ENCODE results near the gene ZNF550. TPM values are rescaled to one million over a fixed set of nuclear protein-coding genes. Genes with fewer than 3 reads are reported as not detected.

ZNF550 gene
- total RNA-seq, result 8.2 and 12.1 TPM in 2 replicates

DNA sequence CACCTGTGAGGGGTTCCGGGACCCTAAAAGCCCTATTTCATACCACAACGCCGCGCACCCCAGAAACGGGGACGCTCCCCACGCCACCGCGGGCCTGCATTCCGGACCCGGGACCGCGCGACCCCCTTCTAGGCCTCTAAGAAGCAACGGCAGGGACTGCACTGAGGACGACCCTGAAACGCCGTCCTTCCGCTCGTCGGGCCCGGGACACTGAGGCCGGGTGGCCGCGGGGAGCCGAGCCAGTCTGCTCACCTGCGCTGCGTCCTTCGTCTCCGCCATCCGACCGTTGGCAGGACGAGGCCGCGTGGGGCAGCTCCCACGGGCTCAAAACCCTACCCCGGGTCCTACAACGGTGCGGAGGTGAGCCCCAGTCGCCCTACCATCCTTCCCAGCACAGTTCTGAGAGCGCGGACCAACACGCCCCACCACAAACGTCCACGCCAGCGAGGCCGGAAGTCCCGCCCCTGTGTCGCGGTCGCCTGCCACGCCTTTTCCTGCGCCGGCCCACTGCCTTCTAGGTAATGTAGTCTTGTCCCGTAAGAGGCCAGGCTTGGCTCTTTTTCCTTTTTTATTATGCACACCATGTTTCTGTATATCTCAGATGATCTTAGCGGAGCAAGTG is at the start of gene ZNF550:
TSS of gene ZNF550 (minus strand) at position 460 of the 622 bp plus-strand sequence. CDS start at position 279, 181 bp downstream.

DNA sequence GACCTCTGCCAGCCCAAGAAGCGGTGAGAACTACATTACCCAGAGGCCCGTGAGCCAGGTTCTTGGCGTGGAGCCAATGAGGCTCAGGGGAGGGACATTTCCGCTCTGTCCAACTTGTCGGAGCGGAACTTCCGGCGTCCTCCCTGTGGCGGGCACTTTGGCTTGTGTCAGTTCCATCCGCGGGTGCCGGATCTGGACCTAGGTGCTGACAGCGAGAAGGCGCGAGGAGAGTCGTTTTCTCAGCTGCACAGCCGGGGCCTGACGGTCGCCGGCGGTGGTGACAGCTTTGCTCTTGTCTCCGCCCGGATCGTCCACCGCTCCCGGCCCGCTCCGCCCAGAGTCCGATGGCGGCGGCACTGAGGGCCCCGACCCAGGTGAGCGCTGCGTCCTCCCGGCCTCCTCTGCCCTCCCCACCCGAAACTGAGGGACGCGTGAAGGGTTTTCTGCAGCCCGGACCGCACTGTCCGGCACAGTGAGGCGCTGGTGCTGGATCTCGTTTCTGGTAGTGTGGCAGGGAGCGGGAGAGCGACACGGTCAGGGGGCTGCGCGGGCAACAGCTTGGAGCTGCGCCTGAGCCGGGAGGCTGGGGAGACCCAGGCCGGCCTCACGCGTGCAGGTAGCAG is 40.2 kb upstream of the ZNF550 start, which contains the start of gene ZNF530:
TSS of gene ZNF530 (plus strand) at position 125 of the 623 bp plus-strand sequence. CDS start 4,461 bp downstream, outside the sequence.

DNA sequence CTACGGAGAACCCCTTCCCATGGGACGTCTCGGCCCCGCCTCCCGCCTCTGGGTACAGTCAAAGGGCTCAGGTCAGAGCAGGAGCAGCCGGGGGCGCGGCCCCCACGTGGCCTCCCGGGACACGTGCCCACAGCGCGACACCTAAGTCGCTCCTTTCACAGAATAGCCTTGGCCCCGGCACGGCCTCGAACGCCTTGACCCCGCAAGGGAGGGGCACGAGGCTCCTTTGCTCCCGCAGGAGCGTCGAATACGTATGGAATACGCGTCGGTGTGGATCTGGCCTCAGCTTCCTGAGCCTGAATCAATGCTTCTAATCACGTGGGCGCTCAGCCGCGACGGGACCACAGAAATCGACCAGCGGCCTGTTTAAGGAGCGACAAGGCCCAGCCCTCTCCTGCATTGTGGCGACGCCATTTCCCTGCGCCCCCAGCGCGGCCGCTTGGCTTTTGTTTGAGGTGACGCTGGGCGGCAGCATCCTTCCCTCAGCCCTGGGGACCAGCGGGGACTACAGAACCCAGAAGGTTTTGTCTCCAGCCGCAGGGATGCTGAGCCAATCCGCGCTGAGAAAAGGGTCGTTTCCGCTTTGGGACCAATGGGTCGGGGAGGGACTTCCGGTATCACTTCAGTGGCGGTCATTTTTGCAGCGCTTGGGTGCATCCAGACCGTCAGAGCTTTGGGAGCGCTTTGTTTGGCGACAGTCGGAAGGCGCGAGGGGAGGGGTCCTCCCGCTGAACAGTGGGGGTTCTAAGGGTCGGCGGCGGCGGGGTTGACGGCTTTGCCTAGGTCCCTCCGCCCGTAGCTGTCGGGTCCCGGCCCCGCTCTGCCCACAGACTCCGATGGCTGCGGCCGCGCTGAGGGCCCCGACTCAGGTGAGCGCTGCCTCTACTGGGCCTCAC is 24.1 kb upstream of the ZNF550 start, which contains the start of gene ZIK1:
TSS of gene ZIK1 (plus strand) at position 625 of the 896 bp plus-strand sequence. CDS start at position 837, 212 bp downstream.

DNA sequence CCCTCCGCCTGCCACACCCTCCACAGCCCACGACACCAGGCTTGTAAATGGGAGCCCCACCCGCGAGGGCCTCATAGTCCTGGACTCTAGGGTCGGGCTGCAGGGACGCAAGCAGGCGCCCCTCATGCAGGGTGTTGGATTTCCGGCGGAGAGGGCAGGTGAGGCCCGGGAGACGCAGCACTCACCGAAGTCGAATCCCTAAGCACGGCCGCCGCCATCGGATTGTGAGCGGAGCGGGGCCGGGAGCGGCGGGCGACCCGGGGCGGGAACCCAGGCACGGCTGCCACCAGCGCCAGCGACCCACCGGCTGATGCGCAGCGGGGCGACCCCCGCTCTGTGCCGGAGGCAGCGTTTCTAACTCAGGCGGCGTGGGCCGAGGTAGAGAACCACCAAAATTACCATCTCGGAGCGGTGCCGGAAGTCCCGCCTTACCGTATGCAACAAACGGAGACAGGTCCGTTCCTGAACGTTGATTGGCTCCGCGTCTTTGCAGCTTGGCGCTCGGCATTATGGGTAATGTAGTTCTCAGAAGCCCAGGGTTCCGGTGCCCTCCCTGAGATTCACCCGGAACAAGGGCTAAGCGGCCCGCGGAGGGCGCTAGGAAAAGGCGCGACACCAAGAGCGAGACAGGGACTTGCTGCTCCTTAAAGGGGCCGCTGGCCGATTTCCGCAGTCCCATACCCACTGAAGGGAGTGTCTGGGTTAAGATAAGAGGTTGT is 19.0 kb upstream of the ZNF550 start, which contains the start of gene ZNF416:
TSS of gene ZNF416 (minus strand) at position 425 of the 719 bp plus-strand sequence. CDS start at position 218, 207 bp downstream.

DNA sequence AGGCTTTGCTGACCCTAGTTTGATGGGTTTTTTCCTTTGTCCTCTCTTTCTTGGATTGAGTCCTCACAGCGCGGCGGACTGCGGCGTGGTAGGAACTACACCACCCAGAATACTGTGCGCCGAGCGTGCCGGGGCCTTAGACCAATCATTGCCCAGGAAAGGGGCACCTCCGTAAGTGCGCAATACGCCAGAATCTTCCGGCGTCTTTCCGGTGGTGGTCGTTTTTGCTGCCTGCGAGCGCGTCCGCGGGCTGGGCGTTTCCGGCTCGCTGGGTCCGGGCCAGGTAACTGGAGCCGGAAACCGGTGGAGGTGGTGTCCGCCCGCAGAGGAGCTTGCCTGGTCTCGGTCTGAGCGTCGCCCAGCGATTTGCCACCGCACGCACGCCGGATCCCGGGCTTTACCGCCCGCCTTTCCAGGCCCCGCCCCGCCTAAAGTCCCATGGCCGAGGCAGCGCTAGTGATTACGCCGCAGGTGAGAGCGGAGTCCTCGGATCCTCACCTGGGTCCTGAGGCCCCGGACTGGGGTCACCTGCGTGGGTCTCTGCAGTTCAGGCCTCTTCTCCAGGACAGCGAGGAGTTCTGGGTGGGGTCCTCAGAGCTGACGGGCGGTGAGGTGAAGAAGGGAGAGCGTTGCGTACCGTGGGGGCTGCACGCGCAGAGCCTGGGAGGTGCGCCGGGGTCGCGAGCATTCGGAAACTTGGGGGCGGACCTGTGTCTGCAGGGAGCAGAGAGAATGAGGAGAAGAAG is 32.4 kb downstream of the ZNF550 start, which contains the start of gene ZNF549:
TSS of gene ZNF549 (plus strand) at position 221 of the 746 bp plus-strand sequence. CDS start at position 439, 218 bp downstream.

DNA sequence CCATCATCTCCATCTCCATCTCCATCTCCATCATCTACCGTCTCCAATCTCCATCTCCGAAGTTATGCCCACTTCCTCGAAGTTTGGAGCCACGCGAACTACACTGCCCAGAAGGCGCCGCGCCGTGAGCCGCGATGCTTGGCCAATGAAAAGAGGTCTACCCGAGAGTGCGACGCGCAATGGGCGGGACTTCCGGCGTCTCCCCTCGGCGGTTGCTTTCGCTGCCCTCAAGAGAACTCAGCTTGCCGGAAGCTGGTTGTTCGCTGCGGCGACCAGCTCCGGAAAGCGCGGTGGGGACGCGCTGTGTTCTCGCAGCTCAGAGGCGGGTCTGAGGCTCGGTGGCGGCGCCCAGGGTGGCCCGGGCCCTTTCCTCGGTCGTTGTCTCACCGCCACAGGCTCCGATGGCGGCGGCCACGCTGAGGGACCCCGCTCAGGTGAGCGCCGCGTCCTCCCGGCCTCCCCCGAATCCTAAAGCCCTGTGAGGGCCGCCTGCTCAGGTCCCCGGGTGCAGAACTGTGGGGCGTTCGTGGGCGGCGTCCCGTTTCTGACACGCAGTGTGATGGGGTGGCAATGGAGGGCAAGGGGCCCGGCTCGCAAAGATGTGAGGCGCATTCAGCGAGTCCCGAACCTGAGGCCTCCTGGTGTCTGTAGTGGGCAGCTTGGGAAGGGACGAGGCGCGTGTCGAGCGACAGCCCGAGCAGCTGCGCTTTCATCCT is 59.8 kb downstream of the ZNF550 start, which contains the start of gene ZNF773:
TSS of gene ZNF773 (plus strand) at position 259 of the 716 bp plus-strand sequence. CDS start at position 402, 143 bp downstream.

DNA sequence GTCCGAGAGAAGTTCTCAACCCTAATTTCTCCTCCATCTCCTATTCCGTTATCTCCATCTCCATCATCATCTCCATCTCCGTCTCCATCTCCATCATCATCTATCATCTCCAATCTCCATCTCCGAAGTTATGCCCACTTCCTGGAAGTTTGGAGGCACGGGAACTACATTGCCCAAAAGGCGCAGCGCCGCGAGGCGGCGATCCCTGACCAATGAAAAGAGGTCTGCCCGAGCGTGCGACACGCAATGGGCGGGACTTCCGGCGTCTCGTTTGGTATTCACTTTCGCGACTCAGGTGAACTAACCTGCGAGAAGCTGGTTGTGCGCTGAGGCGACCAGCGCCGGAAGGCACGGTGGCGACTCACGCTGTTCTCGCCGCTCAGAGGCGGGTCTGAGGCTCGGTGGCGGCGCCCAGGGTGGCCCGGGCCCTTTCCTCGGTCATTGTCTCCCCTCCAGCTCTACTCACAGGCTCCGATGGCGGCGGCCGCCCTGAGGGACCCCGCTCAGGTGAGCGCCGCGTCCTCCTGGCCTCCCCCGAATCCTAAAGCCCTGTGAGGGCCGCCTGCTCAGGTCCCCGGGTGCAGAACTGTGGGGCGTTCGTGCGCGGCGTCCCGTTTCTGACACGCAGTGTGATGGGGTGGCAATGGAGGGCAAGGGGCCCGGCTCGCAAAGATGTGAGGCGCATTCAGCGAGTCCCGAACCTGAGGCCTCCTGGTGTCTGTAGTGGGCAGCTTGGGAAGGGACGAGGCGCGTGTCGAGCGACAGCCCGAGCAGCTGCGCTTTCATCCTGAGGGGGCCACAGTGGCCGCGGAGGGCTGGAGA is 72.0 kb downstream of the ZNF550 start, which contains the start of gene ZNF419:
TSS of gene ZNF419 (plus strand) at position 274 of the 822 bp plus-strand sequence. CDS start at position 475, 201 bp downstream.

Other genes starting within 250 kb of the ZNF550 start
- gene ZNF543, start 239.4 kb downstream of the ZNF550 start, total RNA-seq, result 19.5 and 22.1 TPM in 2 replicates
- 13.3 and 15.7 TPM in 2 replicates for gene ZNF304, start 208.6 kb downstream of the ZNF550 start, total RNA-seq
- 9.7 and 19.1 TPM in 2 replicates for gene TRAPPC2B, start 196.3 kb downstream of the ZNF550 start, total RNA-seq
- 4.8 and 6.5 TPM in 2 replicates for gene ZNF547, start 196.3 kb downstream of the ZNF550 start, total RNA-seq
- gene ZNF548, start 170.0 kb downstream of the ZNF550 start, total RNA-seq, result 28.6 and 29.7 TPM in 2 replicates
- 9.6 and 13.6 TPM in 2 replicates for gene ZNF17, start 148.7 kb downstream of the ZNF550 start, total RNA-seq
- gene ZNF749, start 124.5 kb downstream of the ZNF550 start, total RNA-seq, result 32.5 and 34.0 TPM in 2 replicates
- gene VN1R1, start 102.7 kb downstream of the ZNF550 start, total RNA-seq, result 0.78 and 1.0 TPM in 2 replicates
- 14.4 and 25.0 TPM in 2 replicates for gene ZNF772, start 82.3 kb downstream of the ZNF550 start, total RNA-seq
- 30.8 and 36.3 TPM in 2 replicates for gene ZNF419, start 72.1 kb downstream of the ZNF550 start, total RNA-seq
- gene ZNF773, start 59.9 kb downstream of the ZNF550 start, total RNA-seq, result 29.0 and 40.1 TPM in 2 replicates
- gene ZNF549, start 32.5 kb downstream of the ZNF550 start, total RNA-seq, result 8.2 and 11.7 TPM in 2 replicates
- 8.5 and 12.5 TPM in 2 replicates for gene ZNF416, start 19.0 kb upstream of the ZNF550 start, total RNA-seq
- gene ZIK1, start 24.3 kb upstream of the ZNF550 start, total RNA-seq, result 12.6 and 13.4 TPM in 2 replicates
- gene ZNF530, start 40.0 kb upstream of the ZNF550 start, total RNA-seq, result 3.4 and 4.4 TPM in 2 replicates
- gene ZNF134, start 54.4 kb upstream of the ZNF550 start, total RNA-seq, result 24.6 and 38.4 TPM in 2 replicates
- 13.0 and 23.1 TPM in 2 replicates for gene ZNF211, start 73.3 kb upstream of the ZNF550 start, total RNA-seq
- under 0.01 and 0.50 TPM in 2 replicates for gene ZSCAN4, start 109.1 kb upstream of the ZNF550 start, total RNA-seq
- gene ZNF551, start 122.1 kb upstream of the ZNF550 start, total RNA-seq, result 7.5 and 15.7 TPM in 2 replicates
- gene ZNF154, start 149.3 kb upstream of the ZNF550 start, total RNA-seq, result 1.0 and 4.7 TPM in 2 replicates
- 3.4 and 6.4 TPM in 2 replicates for gene ZNF671, start 167.8 kb upstream of the ZNF550 start, total RNA-seq
- gene ZNF776, start 187.0 kb upstream of the ZNF550 start, total RNA-seq, result 8.9 and 14.8 TPM in 2 replicates
- 15.0 and 19.5 TPM in 2 replicates for gene ZNF586, start 209.8 kb upstream of the ZNF550 start, total RNA-seq

All from nasal cavity respiratory epithelium epithelial cell of viscerocranial mucosa (primary cell).